Hippocampal formation (tissue), 2 donors: ENCODE measurements around the gene PSMD12.
"Not testable (repeated sequence)": the region's sequence is repeated elsewhere in the genome, so short reads cannot be mapped to it uniquely, and the experiment has no call there.

ENCODE experiments used
- DNase-seq, 2 donors: peaks; one replicate each; lab custom pipeline; 2025; lab: John Stamatoyannopoulos, UW

Gene PSMD12

DNA sequence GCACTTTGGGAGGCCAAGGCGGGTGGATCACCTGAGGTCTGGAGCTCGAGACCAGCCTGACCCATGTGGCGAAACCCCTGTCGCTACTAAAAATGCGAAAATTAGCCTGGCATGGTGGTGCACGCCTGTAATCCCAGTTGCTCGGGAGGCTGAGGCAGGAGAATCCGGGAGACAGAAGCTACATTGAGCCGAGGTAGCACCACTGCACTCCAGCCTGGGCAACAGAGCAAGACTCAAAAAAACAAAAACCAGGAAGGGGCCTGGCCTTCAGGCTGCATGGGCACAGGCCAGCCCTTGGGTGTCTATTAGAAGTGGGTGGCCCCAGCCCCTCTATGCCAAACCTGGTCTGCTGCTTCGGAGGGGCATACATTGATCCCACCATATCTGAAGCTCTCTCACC lies 56.0 kb downstream of the PSMD12 start:
- DNase-seq, result no peak

DNA sequence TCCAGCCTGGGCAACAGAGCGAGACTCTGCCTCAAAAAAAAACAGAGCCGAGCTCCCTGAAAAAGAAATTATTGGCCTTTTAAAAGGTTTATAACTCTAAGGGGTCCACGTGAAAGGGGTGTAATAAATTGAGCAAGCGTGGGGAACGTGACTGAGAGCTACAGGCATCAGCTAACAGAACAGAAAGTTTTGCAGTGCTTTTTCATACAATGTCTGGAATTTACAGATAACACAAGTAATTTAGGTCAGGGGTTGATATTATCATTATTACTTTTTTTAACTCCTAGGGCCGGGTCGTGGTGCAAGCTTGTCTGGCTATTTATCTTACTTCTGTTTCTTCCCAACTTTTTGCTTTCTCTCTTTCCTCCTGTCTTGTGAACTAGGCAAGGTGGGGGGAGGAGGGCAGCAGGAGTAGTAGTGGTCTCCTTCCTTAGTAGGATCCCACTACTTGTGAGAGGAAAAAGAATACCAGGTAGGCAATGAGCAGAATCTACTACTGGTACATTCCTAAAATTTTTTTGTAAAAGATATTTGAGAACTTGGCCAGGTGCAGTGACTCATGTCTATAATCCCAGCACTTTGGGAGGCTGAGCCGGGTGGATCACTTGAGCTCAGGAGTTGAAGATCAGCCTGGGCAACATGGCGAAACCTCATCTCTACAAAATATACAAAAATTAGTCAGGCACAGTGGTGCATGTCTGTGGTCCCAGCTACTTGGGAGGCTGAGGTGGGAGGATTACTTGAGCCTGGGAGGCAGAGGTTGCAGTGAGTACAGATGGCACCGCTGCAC lies 60.7 kb downstream of the PSMD12 start:
- DNase-seq, result not testable (repeated sequence)

DNA sequence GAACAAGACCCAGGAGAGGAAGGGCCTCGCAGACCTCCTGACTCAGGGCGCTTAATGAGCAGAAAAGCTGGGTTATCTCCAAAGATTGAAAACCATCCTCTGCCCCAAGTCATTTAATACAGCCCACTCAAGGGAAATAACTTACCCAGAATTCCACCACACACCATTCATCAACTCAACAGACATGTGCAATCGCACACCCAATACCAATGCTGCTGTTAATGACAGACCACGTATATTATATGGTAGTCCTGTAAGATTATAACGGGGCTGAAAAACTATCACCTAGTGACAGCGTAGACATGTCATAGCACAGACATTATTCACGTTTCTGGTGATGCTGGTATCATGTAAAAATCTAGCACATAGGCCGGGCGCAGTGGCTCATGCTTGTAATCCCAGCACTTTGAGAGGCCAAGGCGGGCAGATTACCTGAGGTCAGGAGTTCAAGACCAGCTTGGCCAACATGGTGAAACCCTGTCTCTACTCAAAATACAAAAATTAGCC lies 68.9 kb downstream of the PSMD12 start:
- DNase-seq, result no peak

DNA sequence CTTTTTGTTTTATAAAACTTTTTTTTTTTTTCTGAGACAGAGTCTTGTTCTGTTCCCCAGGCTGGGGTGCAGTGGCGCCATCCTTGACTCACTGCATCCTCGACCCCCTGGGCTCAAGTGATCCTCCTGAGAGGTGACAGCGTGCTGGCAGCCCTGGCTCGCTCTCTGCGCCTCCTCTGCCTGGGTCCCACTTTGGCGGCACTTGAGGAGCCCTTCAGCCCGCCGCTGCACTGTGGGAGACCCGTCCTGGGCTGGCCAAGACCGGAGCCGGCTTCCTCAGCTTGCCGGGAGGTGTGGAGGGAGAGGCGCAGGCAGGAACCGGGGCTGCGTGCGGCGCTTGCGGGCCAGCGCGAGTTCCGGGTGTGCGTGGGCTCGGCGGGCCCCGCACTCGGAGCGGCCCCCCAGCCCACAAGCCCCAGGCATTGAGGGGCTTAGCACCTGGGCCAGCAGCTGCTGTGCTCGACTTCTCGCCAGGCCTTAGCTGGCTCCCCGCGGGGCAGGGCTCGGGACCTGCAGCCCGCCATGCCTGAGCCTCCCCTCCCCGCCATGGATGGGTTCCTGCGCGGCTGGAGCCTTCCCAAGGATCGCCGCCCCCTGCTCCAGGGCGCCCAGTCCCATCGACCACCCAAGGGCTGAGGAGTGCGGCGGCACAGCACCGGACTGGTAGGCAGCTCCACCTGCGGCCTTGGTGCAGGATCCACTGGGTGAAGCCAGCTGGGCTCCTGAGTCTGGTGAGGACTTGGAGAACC lies 71.8 kb downstream of the PSMD12 start:
- DNase-seq, result no peak

DNA sequence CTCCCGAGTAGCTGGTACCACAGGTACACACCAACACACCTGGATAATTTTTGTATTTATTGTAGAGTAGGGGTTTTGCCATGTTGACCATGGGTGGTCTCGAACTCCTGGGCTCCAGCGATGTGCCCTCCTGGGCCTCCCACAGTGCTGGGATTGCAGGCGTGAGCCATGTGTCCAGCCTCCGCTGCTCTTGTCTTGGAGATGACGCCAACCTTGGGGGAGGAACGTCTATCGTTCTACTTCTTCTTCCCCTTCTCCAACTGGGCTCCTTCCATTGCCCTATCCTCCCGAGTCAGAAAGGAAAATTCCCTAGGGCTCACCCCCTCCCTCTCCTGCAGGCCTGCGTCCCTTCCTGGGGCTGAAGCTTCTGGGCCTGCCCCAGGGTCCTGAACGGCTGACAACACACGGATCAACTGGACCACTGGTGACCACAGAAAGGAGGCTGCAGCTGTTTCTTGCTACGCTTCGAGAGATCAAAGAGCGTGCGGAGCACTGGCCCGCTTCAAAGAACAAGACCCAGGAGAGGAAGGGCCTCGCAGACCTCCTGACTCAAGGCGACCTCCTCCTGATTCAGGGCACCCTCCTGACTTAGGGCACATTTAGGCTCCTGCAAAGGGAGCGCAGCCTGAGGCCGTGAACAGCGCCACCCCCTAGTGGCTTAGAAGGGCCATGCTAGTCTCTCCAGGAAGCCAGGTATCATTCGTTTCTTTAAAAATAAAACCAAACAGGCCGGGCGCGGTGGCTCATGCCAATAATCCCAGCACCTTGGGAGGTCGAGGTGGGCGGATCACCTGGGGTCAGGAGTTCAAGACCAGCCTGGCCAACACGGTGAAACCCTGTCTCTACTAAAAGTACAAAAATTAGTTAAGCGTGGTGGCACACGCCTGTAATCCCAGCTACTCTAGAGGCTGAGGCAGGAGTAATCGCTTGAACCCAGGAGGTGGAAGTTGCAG lies 72.8 kb downstream of the PSMD12 start:
- DNase-seq, result peak; percentile 7 to 9

DNA sequence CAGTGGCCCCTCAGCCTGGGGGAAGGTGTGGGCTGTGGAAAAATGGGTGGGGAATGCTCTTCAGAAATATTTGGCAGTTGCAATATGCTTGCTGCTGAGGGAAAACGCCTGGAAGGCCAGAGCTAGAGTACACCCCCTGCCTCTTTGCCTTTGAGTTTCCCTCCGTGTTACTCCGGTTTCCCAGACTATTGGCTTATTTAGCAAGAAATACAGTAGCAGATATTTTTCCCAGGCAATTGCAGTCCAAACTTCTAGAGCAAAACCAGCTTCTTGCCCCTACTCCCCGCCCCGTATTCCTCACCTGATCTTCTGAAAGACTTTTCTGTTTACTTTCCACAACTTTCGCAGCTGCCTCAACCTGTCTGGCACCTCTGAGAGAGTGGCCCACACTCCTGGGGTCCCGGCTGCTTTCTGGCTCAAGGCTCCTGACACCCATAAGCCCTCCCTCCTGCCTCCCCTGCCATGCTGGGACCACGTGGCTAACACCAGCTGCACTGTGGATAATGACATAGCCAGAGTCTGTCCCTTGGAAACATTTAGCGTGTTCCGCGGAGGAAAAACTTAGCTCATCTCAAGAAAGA lies 75.6 kb downstream of the PSMD12 start:
- DNase-seq, result no peak

DNA sequence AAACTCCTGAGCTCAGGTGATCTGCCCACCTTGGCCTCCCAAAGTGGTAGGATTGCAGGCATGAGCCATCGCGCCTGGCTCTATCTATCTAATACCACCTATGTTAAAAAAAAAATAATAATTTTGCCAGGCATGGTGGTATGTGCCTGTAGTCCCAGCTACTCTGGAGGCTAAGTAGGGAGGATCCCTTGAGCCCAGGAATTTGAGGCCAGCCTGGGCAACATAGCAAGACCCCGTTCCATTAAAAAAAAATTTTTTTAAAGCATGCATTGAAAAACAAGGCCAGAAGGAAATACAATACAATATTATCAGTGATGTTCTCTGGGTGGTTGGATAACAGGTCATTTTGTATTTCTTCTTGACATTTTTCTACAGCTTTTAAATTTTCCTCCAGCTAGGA lies 76.1 kb downstream of the PSMD12 start:
- no peak for DNase-seq

DNA sequence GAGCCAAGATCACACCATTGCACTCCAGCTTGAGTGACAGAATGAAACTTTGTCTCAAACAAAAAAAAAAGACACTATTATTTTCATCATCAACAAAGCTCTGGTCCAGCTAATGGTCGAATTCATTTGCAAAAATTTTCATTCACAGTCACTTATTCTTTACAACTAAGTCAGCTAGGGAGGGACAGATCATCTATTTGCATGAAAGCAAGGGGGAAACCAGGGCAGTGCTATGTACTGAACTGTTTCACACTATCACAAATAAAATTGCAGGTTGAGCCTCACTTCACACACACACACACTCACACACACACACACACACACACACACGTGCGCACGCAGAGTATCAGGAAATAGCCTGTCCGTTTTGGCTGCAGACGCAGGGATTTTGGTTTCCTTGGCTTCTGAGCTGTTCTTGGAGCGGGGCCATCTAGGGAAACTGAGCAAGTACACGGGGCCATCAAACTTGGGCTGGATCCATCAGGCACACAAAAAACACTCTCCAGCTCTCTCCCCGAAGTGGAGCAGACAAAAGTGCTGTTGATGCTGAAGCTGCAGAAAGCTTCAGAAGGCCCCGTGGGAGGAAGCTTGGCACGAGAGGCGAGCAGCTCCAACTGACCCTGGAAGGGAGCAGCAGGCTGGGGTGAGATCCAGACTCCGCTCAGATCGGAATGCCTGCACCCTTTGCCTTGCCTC lies 77.0 kb downstream of the PSMD12 start:
- DNase-seq, result peak; percentile 29 to 49
